Measurements from ENCODE around the gene TEX52. TPM values are rescaled to one million over a fixed set of nuclear protein-coding genes. Genes with fewer than 3 reads are reported as not detected.

TEX52 gene
- total and polyA plus RNA-seq, 10 of the 15 experiments (the other 5 are each of a cell fraction or from before 2014, with no cell fraction given) = 0.23 TPM; not detected in 9

- TF ChIP-seq CBX5 (IDR thresholded peaks at IDR 0.05; ENCODE audit: low read depth) (no peak), NRF1 (conservative IDR thresholded peaks at IDR 0.05; ENCODE audit: low read depth, low read length) (peak; percentile 59), NBN (IDR thresholded peaks at IDR 0.05) (no peak), NKRF (conservative IDR thresholded peaks at IDR 0.05) (peak; percentile 81), SREBF2 (IDR thresholded peaks at IDR 0.05; ENCODE audit: low read length) (no peak), ZNF622 (IDR thresholded peaks at IDR 0.05) (no peak), ZNF274 (IDR thresholded peaks at IDR 0.05; ENCODE audit: insufficient read depth, insufficient read length) (no peak), PML (IDR thresholded peaks at IDR 0.05; ENCODE audit: low read length) (no peak), GABPA (IDR thresholded peaks at IDR 0.05; ENCODE audit: low read depth) (no peak), TCF3 (IDR thresholded peaks at IDR 0.05; ENCODE audit: borderline replicate concordance, insufficient read depth, low read depth, low read length) (0 out of 2 replicates have a peak, but pooled peaks have one; percentile 29), ZBED1 (IDR thresholded peaks at IDR 0.05; ENCODE audit: borderline replicate concordance) (no peak), ZNF207 (IDR thresholded peaks at IDR 0.05; ENCODE audit: borderline replicate concordance) (peak; percentile 31; the same call in 1 of the 2 replicates), CREM (IDR thresholded peaks at IDR 0.05; ENCODE audit: low read depth) (peak; percentile 74; the same call in 1 of the 2 replicates), DPF2 (IDR thresholded peaks at IDR 0.05) (peak; percentile 31; the same call in 1 of the 2 replicates), CHD2 (IDR thresholded peaks at IDR 0.05; ENCODE audit: borderline replicate concordance, low read depth, low read length) (peak; percentile 94), HCFC1 (IDR thresholded peaks at IDR 0.05; ENCODE audit: low read length) (peak; percentile 36; the same call in 1 of the 2 replicates), BCL3 (IDR thresholded peaks at IDR 0.05; ENCODE audit: borderline replicate concordance, insufficient read depth, low read depth, low read length, poor library complexity, severe bottlenecking) (no peak), IRF3 (IDR thresholded peaks at IDR 0.05) (peak; percentile 89), NR2F1 (conservative IDR thresholded peaks at IDR 0.05) (peak; percentile 21; the same call in 1 of the 2 replicates), ZBTB40 (IDR thresholded peaks at IDR 0.05; ENCODE audit: borderline replicate concordance) (peak; percentile 75; the same call in 1 of the 2 replicates), FOS (IDR thresholded peaks at IDR 0.05; ENCODE audit: borderline replicate concordance, extremely low read depth, insufficient read length) (peak; percentile 73)
Measured at GRCh38 chr12:2890388-2891239, 33.8 kb upstream of the TEX52 start, which contains the start of gene TULP3 (continued).
